GM18858 (cell line): ENCODE data around the gene LRRC47.
"Not testable (repeated sequence)": the region's sequence is repeated elsewhere in the genome, so short reads cannot be mapped to it uniquely, and the experiment has no call there.

Experiments
- ATAC-seq: cut with Tn5 transposase; IDR thresholded peaks from one replicate; pipeline ENCODE4 v1.9.1; 2021; ENCODE audit not compliant: unreplicated experiment

LRRC47 gene

GRCh38 chr1:3748316-3748900 lies 47.9 kb downstream of the LRRC47 start:
- ATAC-seq: not testable (repeated sequence)

DNA sequence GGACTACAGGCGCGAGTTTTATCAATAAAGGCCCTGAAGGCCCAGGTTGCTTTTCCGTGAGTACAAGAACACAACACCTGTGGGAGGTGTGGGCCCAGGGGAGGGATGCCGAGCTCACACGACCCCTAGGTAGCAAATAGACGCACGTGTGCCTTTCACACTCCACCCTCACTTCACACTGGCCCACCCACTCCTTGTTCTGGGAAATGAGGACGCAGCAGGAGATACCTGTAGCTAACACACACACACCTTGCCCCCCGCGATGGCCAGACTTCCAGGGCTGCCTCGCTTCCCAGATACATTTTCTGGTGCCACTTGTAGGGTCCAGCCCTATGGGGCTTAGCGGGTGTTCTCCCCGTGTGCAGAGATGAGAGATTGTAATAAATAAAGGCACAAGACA lies 48.4 kb downstream of the LRRC47 start:
- ATAC-seq: no peak

DNA sequence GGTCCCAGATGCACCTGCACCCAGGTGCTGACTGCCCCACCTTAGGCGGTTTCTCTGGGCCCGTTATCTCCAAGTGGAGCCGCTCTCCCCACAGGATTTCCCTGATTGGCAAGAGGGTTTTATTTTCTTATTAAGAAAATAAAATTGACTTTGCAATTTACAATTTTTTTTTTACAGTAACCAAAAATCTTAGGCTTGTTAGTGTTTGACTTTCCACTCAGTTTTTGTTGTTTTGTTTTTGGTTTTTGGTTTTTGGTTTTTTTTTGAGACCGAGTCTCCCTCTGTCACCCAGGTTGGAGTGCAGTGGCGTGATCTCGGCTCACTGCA lies 48.8 kb downstream of the LRRC47 start:
- ATAC-seq: no peak

DNA sequence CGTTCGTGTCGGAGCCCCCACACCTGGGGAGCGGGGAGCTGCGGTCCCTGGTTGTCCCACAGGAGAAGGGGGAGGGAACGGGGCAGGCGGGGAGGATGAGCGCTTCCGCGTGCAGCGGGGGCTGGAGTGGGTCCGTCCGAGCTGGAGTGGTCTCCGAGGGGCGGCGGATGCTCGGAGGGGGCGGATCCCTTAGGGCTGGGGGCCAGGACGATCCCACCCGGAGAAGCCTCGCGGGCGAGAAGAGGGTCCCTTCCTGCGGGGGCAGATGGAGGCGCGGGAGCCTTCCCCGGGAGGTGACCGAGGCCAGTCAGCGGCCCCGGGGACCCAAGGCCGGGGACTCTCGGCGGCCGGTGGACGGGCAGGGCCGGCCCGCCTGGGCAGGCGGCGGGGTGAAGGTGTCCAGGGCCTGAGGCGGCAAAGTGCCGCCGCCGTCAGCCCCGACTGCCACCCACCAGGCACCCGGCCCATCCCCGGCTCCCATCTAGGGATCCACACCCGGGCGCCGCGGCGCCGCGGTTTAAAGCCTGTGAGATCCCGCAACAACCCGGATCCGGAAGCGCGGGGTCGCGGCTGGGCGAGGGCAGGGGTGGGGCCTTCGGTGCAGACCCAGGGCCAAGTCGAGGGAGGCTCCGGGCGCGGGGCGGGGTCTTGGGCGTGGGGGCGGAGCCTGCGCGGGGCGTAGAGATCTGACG lies 49.3 kb downstream of the LRRC47 start:
- no peak for ATAC-seq

DNA sequence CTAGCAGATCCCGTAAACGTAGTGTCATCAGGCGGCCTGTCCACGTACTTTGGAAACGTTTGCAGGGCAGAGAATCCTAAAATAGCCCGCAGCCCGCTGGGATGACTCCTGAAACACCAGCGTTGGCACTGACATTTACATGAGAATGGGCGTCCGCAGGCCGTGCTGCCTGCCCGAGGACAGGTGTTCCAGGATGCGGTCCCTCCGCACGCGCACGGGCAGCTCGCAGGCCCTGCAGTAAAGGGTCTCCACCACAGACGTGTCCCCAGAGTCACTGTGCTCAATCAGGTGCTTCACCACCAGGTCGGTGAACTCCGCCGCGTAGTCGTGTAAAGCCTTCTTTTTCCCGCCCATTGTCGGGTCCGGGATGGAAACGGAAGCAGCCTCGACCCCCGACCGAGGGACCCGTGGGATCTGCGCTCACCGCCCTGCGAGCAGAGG lies 49.9 kb downstream of the LRRC47 start:
- ATAC-seq: no peak

DNA sequence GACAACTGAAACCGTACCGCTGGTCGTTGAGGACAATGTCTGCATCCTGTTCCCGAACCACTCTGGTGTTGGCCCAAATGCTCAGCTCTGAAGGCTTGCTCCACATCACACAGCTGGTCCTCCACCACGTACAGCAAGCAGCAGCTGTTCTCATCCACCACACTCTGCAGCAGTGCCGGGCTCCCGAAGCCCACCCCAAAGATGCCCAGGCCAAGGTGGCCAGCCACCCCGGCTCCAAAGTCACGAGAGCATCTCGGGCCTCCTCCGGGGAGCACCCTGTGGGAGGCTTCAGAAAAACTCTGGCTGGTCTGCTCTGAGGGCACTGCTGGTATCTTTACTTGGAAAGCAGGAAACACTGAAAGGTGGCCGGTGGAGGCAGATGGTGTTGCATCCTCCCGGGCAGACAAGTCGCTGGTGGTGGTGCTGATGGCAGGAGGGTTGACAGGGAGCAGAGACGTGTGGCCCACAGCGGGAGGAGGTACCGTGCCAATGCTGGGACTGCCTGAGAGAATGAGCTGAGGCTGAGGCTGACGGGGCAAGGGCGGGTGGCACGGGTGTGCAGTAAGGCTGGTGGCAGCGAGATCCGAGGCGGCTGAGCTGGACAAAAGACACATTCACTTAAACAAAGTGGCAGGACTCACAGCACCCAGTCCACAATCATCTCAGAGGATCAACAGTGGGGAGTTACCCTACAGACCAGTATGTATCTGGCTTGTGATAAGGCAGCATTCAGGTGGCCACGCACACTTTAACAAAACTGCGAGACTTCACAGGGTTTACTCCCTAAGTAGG lies 50.5 kb downstream of the LRRC47 start:
- ATAC-seq: no peak

DNA sequence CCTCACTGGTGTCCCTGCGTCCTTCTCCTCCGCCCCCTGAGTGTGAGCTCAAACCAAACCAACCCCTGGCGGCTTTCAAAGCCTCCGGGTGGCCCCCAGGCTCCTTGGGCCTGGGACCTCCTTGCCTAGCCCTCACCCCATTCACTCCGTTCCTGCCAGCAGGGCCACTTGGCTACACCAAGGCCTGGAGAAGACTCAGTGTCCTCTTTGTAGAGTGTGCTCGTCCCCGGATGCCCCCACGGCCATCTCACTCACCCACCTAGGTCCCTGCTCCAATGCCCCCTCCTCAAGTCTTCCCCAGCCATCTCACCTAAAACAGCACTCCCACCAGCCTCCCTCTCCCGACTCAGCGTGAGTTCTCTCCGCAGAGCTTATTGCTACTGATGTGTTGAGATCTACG lies 51.2 kb downstream of the LRRC47 start:
- ATAC-seq: no peak

DNA sequence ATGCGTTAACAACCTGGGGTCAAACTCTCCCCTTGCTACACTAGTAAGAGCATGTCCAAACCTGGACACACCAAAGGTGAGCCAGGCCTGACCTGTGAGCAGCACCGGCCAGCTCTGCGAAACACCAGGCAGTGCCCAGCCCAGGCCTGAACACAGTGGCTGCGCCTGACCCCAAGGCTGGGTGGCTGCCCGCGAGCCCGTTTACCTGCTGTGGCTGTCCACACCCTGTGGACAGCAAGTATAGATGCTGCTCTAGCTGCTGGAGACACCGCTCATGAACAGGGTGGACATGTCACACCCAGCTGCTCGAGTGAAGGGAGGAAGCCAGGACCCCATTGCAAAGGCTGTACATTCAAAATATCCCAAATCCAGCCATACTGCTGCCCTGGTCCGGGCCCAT lies 51.7 kb downstream of the LRRC47 start:
- no peak for ATAC-seq

- ATAC-seq: no peak
Observed at GRCh38 chr1:3743826-3744225, 52.5 kb downstream of the LRRC47 start.

DNA sequence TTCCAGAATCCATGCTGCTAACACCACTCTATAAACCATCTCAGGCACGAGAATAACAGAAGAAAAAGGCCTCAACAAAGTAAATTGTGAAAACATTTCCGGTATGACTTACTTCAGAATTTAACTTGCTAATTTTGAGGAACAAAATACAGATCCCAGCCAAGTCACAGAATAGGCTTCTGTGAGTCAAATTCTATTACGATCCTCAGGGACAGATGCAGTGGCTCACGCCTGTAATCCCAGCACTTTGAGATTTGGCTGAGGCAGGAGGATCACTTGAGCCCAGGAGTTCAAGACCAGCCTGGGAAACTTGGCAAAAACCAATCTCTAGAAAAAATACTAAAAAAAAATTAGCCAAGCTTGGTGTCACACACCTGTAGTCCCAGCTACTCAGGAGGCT lies 52.9 kb downstream of the LRRC47 start:
- no peak for ATAC-seq

DNA sequence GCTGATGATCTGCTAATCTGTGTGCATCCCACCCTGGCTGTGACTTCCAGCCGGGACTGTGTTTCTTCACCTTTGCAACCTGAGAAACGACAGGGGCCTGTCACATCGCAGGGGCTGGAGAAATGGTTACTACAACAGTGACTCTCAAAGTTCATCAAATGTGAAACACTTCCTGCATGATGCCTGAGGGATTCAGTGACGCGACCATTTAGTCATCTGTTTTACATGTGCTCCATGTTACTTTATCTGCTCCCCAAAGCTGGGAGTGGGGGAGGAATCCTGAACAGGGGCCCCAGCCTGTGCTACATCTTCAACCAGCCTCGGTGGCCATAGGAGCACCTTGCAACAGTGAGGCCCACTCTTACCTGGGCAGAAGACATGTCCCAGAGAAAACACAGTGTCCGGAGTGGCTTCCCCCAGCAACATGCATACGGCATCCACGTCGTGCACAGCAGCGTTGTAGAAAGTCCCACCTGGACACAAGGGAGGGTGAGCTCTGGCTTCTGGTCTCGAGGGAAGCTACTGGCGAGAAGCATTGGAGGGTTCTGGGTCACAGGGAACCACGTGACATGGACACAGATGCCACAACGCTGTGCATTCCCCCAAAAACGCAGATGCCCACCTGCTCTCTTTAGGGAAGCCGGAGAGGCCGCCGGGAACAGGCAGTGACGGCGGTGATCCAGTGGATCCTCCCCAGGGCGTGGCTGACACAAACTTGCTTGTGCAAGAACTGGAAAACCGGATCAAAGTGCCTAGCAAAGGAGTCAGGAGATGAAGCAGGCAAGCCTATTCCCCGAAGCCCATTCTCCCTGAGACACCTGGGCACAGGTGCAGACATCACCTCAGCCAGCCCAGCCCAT lies 53.6 kb downstream of the LRRC47 start:
- ATAC-seq: no peak

- no peak for ATAC-seq
Observed at GRCh38 chr1:3741566-3742438, 54.5 kb downstream of the LRRC47 start.

DNA sequence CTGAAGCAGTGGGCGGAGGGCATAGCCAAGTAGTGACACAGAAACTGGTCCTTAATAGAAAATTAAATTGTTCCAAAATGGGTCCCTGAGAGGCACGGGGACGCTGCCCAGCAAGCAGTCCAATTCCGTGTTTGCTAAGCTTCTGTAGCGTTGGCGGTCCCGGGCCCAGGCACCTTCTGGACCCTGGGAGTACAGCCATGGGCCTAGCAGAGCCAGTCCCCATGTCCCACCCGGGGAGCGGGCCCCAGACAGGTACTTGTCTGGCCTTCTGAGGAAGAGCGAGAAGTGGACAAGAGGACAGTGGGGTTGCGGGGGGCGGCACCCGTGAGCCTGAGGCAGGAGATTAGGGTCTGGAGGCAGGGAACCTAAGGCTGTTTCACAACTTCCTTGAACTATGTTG lies 55.5 kb downstream of the LRRC47 start:
- no peak for ATAC-seq

DNA sequence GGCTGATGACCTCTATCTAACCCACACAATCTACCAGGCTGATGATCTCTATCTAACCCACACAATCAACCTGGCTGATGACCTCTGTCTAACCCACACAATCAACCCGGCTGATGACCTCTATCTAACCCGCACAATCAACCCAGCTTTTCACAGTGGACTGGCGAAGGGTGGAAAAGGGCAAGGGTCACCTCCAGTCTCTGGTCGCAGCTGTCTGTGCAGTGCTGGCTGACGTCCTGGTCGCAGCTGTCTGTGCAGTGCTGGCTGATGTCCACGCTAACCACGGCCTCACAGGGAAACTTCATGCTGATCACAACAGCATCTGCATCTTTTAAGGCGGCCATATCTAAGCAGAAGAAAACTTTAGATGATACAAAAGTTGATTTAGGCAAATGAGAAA lies 56.3 kb downstream of the LRRC47 start:
- no peak for ATAC-seq

DNA sequence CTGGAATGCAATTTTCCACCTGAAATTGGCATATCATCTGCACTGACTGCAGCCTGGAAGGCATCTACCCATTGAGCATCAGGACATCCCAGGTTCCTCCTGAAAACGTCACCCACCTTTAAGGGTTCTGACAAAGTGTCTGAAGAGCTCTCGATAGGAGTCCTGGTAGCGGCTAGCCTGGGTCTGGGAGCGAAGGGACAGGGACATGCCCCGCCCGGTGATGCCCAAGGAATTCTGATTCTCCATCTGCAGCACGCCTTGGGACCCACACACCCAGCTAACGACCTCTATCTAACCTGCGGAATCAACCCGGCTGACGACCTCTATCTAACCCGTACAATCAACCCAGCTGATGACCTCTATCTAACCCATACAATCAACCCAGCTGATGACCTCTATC lies 57.4 kb downstream of the LRRC47 start:
- ATAC-seq: no peak

GRCh38 chr1:3736708-3737107 lies 59.6 kb downstream of the LRRC47 start:
- no peak for ATAC-seq

DNA sequence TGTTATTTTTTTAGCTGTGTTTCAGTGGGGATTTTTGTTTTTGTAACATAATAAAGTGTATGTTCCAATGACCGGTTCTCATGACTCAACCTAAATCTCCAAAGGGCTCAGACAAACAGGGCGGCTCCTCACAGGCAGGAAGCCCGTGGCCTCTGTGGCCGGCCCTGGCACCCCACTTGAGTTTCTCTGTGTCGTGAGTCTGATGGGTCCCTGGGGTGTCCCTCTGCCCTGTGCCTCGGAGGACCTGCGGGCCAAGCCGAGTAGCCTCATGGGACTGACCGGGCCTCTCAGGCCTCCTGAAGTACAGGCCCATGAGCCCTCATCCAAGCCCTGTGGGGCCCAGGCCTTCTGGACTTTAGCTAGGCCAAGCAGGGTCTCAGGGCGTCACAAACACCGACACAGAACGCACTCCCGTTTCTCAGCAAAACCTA lies 60.2 kb downstream of the LRRC47 start:
- no peak for ATAC-seq

- ATAC-seq: no peak
Observed at GRCh38 chr1:3735688-3736087, 60.6 kb downstream of the LRRC47 start.

GRCh38 chr1:3735027-3735681 lies 61.1 kb downstream of the LRRC47 start:
- no peak for ATAC-seq

DNA sequence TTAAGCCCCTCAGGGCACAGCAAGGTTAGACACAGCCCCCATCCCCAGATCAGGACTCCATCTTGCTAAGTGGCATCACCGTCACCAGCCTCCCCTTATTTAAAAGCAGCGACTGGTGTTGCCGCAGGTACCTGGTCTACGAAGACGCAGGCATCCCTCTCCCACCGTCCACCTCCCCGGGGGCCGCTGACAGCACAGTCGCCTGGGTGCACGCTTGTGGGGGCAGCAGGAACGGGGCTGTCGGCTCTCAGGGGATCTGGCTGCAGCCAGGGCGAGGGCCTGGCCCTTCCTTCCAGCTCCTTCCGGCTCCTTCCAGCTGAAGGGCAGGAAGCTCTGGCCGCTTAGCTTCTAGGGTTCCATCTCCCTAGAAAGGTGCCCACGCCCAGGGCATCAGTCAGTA lies 61.7 kb downstream of the LRRC47 start:
- ATAC-seq: no peak
